K562 treated with DMSO at 1 percent for 24 hours (cell line): ENCODE data around the gene WNT6. TPM values are rescaled to one million over a fixed set of nuclear protein-coding genes. Genes with fewer than 3 reads are reported as not detected.

Experiments used
- total RNA-seq: library from RNA; unstranded; fragments of 300-600 nt; gene quantifications from 2 replicates; pipeline ENCODE4 v1.2.3, GENCODE V29; 2022; ENCODE audit warnings: low read depth; ENCODE audit not compliant: insufficient read depth

WNT6 gene
- total RNA-seq: not detected in 2 replicates

GRCh38 chr2:218859556-218859987, at the start of gene WNT6:
TSS of gene WNT6 (plus strand) at chr2:218859805. CDS start at chr2:218860038, 233 bp downstream.

GRCh38 chr2:218831378-218831990, 28.1 kb upstream of the WNT6 start, which contains the start of gene PRKAG3:
TSS of gene PRKAG3 (minus strand) at chr2:218831803.

DNA sequence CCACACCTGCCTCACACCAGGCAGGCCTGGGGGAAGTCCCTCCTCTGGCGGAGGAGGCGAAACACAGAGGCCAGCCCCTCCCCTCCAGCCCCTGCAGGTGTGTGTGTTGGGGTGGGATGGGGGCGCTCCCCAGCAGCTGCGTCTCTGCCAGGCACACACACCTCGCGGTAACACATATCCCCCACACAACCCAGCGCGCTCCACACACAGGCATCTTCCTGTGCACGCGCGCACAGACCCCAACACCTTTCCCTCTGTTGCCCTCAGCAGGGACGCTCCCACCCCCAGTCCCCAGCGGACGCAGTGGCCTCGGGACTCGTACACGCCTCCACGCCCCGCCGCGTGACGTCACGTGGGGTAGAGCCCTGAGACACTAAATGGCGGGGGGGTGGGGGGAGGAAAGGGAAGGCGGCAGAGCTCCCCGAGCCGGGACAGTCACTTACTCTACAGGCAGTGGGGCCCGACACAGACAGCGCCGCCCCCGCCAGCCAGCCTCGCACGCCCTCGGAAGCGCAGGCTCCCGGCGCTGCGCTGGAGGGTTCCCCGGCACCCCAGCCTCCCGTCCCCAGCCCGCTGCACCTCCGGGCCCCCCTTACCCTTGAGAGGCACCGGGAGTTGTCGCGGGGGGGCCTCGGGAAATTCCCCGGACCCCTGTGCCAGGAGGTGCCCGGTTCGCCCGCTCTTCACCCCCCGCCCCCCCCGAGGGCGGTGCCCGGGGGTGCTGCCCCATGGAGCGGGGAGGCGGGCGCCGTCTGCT, 20.7 kb downstream of the WNT6 start, which contains the start of gene WNT10A:
TSS of gene WNT10A (plus strand) at position 751 of the 757 bp plus-strand sequence. CDS start 144 bp downstream, outside the sequence.

Other genes with a start within 250 kb of the WNT6 start
- 11.0 and 12.2 TPM in 2 replicates for gene ZNF142, start 200.2 kb upstream of the WNT6 start, total RNA-seq
- 25.1 and 29.3 TPM in 2 replicates for gene BCS1L, start 200.1 kb upstream of the WNT6 start, total RNA-seq
- gene RNF25, start 187.8 kb upstream of the WNT6 start, total RNA-seq: 22.8 and 25.3 TPM in 2 replicates
- gene STK36, start 187.7 kb upstream of the WNT6 start, total RNA-seq: 4.2 and 9.9 TPM in 2 replicates
- gene TTLL4, start 149.0 kb upstream of the WNT6 start, total RNA-seq: 44.1 and 44.3 TPM in 2 replicates
- gene CYP27A1, start 77.7 kb upstream of the WNT6 start, total RNA-seq: 0.15 TPM in 1 of 2 replicates, not detected in the other
- gene PRKAG3, start 28.0 kb upstream of the WNT6 start, total RNA-seq: not detected in 2 replicates
- 0.20 TPM in 1 of 2 replicates, not detected in the other for gene WNT10A, start 21.0 kb downstream of the WNT6 start, total RNA-seq
- gene CDK5R2, start 99.9 kb downstream of the WNT6 start, total RNA-seq: 0.57 and 0.76 TPM in 2 replicates
- 0.69 and 0.71 TPM in 2 replicates for gene FEV, start 125.4 kb downstream of the WNT6 start, total RNA-seq
- gene CRYBA2, start 133.6 kb downstream of the WNT6 start, total RNA-seq: not detected in 2 replicates
- not detected in 2 replicates for gene CFAP65, start 181.7 kb downstream of the WNT6 start, total RNA-seq
- gene IHH, start 201.1 kb downstream of the WNT6 start, total RNA-seq: not detected in 2 replicates